SK-N-SH treated with all-trans-retinoic acid at 6 μM for 48 hours (cell line): ENCODE measurements around the gene SLC6A19.
"Not testable (repeated sequence)": the region's sequence is repeated elsewhere in the genome, so short reads cannot be mapped to it uniquely, and the experiment has no call there.

Source experiments
- ATAC-seq: fragments of 200-7000 bp; cut with Tn5 transposase; 3 replicates; pipeline ENCODE4 v1.9.1; 2020; ENCODE audit warnings: mild to moderate bottlenecking, moderate library complexity
- ARNTL ChIP-seq: fragments of 450-650 bp; formaldehyde crosslinking; IDR thresholded peaks from 2 replicates; pipeline ENCODE4 v1.5.0; 2020; ENCODE audit warnings: low read depth, mild to moderate bottlenecking, moderate library complexity, borderline replicate concordance
- BACH2 ChIP-seq: fragments of 250-450 bp; sonication (Bioruptor Pico); IDR thresholded peaks from 2 replicates; pipeline ENCODE4 v1.9.0; 2021; ENCODE audit warnings: mild to moderate bottlenecking, borderline replicate concordance
- CSDC2 ChIP-seq: fragments of 250-450 bp; sonication (Bioruptor Pico); IDR thresholded peaks from 2 replicates; pipeline ENCODE4 v1.5.0; 2020; ENCODE audit warnings: mild to moderate bottlenecking, moderate library complexity
- CSRNP3 ChIP-seq: fragments of 250-450 bp; sonication (Bioruptor Pico); IDR thresholded peaks from 2 replicates; pipeline ENCODE4 v1.5.1; 2021; ENCODE audit warnings: mild to moderate bottlenecking, moderate library complexity
- GLIS3 ChIP-seq: fragments of 250-450 bp; sonication (Bioruptor Pico); IDR thresholded peaks from 2 replicates; pipeline ENCODE4 v1.5.0; 2020; ENCODE audit warnings: mild to moderate bottlenecking, moderate library complexity
- ISL1 ChIP-seq: fragments of 250-450 bp; sonication (Bioruptor Pico); IDR thresholded peaks from 2 replicates; pipeline ENCODE4 v2.1.2; 2022; ENCODE audit warnings: mild to moderate bottlenecking, moderate library complexity
- OSR1 ChIP-seq: fragments of 250-450 bp; sonication (Bioruptor Pico); IDR thresholded peaks from 2 replicates; pipeline ENCODE4 v1.8.0; 2022; ENCODE audit warnings: moderate library complexity, mild to moderate bottlenecking, inconsistent platforms
- PPARA ChIP-seq: fragments of 250-450 bp; sonication (Bioruptor Pico); IDR thresholded peaks from 2 replicates; pipeline ENCODE4 v1.5.0; 2020; ENCODE audit warnings: mild to moderate bottlenecking, borderline replicate concordance
- RARB ChIP-seq: fragments of 250-450 bp; sonication (Bioruptor Pico); IDR thresholded peaks from 2 replicates; pipeline ENCODE4 v1.8.0; 2021; ENCODE audit warnings: mild to moderate bottlenecking, moderate library complexity
- SNAI2 ChIP-seq: fragments of 250-450 bp; sonication (Bioruptor Pico); IDR thresholded peaks from 2 replicates; pipeline ENCODE4 v1.5.0; 2020; ENCODE audit warnings: mild to moderate bottlenecking, moderate library complexity
- TOX ChIP-seq: fragments of 250-450 bp; sonication (Bioruptor Pico); IDR thresholded peaks from 2 replicates; pipeline ENCODE4 v1.8.0; 2021; ENCODE audit warnings: mild to moderate bottlenecking, moderate library complexity, borderline replicate concordance
- TSHZ2 ChIP-seq: fragments of 250-450 bp; sonication (Bioruptor Pico); IDR thresholded peaks from 2 replicates; pipeline ENCODE4 v1.5.0; 2020; ENCODE audit warnings: mild to moderate bottlenecking, moderate library complexity
- ZC3H10 ChIP-seq: fragments of 250-450 bp; sonication (Bioruptor Pico); IDR thresholded peaks from 2 replicates; pipeline ENCODE4 v1.5.1; 2021; ENCODE audit warnings: mild to moderate bottlenecking, moderate library complexity
- ZFP3 ChIP-seq: fragments of 250-450 bp; sonication (Bioruptor Pico); IDR thresholded peaks from 2 replicates; pipeline ENCODE4 v1.5.0; 2020; ENCODE audit warnings: mild to moderate bottlenecking, moderate library complexity
- ZFP30 ChIP-seq: fragments of 450-650 bp; formaldehyde crosslinking; IDR thresholded peaks from 2 replicates; pipeline ENCODE4 v1.5.0; 2022; ENCODE audit warnings: mild to moderate bottlenecking, moderate library complexity
- ZNF565 ChIP-seq: fragments of 450-650 bp; formaldehyde crosslinking; conservative IDR thresholded peaks from 2 replicates; pipeline ENCODE4 v1.5.0; 2020; ENCODE audit warnings: low read depth, mild to moderate bottlenecking, moderate library complexity
- ZNF70 ChIP-seq: fragments of 450-650 bp; formaldehyde crosslinking; IDR thresholded peaks from 2 replicates; pipeline ENCODE4 v1.5.0; 2020; ENCODE audit warnings: mild to moderate bottlenecking, moderate library complexity
- ZNF8 ChIP-seq: fragments of 450-650 bp; formaldehyde crosslinking; IDR thresholded peaks from 2 replicates; pipeline ENCODE4 v1.5.0; 2020; ENCODE audit warnings: mild to moderate bottlenecking, moderate library complexity
- TF ChIP-seq, protein P1 (sequence below): fragments of 250-450 bp; sonication (Bioruptor Pico); IDR thresholded peaks from 2 replicates; pipeline ENCODE4 v1.8.0; 2020; ENCODE audit warnings: mild to moderate bottlenecking, moderate library complexity, borderline replicate concordance
- TF ChIP-seq, protein P2 (sequence below): fragments of 250-450 bp; sonication (Bioruptor Pico); IDR thresholded peaks from 2 replicates; pipeline ENCODE4 v1.8.0; 2021; ENCODE audit warnings: low read depth, mild to moderate bottlenecking, moderate library complexity, borderline replicate concordance
- TF ChIP-seq, protein P3 (sequence below): fragments of 250-450 bp; sonication (Bioruptor Pico); IDR thresholded peaks from 2 replicates; pipeline ENCODE4 v1.5.1; 2020; ENCODE audit warnings: low read depth, mild to moderate bottlenecking, moderate library complexity

SLC6A19 gene

GRCh38 chr5:1227667-1228066 is 26.3 kb downstream of the SLC6A19 start:
- TF ChIP-seq CSDC2 (CRISPR knock-in tag) (no peak), ARNTL (CRISPR knock-in tag) (no peak), ZNF565 (no peak)
- ATAC-seq: no peak

DNA sequence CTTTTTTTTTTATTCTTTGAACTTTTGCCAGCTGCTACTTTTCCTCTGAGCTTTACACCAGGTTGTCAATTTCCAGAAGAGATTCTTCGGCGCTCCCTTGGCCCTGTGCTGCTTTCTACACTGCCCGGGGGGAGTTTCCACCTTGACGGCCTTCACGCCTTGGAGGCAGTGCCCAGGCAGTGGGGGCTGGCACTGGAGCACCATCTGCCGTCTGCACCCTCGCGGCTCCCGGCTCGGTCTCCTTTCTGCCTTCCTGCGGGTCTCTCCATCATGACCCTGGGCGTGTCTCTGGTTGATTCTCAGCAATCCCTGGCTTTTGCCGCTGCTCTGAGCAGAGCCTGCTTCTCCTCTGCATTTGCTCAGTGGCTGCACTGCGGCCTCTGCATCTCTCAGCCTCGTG is 26.7 kb downstream of the SLC6A19 start:
- no peak for TF ChIP-seq CSRNP3
- TF ChIP-seq ZFP30 (CRISPR knock-in tag): no peak
- no peak for TF ChIP-seq PPARA (CRISPR knock-in tag)
- TF ChIP-seq RARB: no peak
- no peak for TF ChIP-seq ZC3H10 (CRISPR knock-in tag)
- TF ChIP-seq, protein P1, sequence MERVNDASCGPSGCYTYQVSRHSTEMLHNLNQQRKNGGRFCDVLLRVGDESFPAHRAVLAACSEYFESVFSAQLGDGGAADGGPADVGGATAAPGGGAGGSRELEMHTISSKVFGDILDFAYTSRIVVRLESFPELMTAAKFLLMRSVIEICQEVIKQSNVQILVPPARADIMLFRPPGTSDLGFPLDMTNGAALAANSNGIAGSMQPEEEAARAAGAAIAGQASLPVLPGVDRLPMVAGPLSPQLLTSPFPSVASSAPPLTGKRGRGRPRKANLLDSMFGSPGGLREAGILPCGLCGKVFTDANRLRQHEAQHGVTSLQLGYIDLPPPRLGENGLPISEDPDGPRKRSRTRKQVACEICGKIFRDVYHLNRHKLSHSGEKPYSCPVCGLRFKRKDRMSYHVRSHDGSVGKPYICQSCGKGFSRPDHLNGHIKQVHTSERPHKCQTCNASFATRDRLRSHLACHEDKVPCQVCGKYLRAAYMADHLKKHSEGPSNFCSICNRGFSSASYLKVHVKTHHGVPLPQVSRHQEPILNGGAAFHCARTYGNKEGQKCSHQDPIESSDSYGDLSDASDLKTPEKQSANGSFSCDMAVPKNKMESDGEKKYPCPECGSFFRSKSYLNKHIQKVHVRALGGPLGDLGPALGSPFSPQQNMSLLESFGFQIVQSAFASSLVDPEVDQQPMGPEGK (CRISPR knock-in tag): no peak
- no peak for TF ChIP-seq TOX (CRISPR knock-in tag)
- no peak for TF ChIP-seq OSR1 (CRISPR knock-in tag)
- no peak for TF ChIP-seq ZNF565
- no peak for TF ChIP-seq GLIS3 (CRISPR knock-in tag)
- TF ChIP-seq, protein P2, sequence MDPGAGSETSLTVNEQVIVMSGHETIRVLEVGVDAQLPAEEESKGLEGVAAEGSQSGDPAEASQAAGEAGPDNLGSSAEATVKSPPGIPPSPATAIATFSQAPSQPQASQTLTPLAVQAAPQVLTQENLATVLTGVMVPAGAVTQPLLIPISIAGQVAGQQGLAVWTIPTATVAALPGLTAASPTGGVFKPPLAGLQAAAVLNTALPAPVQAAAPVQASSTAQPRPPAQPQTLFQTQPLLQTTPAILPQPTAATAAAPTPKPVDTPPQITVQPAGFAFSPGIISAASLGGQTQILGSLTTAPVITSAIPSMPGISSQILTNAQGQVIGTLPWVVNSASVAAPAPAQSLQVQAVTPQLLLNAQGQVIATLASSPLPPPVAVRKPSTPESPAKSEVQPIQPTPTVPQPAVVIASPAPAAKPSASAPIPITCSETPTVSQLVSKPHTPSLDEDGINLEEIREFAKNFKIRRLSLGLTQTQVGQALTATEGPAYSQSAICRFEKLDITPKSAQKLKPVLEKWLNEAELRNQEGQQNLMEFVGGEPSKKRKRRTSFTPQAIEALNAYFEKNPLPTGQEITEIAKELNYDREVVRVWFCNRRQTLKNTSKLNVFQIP (CRISPR knock-in tag): no peak
- TF ChIP-seq ZNF70 (CRISPR knock-in tag): no peak
- TF ChIP-seq ISL1: no peak
- TF ChIP-seq ZNF8 (CRISPR knock-in tag): no peak
- TF ChIP-seq SNAI2 (CRISPR knock-in tag): no peak
- TF ChIP-seq ZFP3 (CRISPR knock-in tag): no peak
- TF ChIP-seq, protein P3, sequence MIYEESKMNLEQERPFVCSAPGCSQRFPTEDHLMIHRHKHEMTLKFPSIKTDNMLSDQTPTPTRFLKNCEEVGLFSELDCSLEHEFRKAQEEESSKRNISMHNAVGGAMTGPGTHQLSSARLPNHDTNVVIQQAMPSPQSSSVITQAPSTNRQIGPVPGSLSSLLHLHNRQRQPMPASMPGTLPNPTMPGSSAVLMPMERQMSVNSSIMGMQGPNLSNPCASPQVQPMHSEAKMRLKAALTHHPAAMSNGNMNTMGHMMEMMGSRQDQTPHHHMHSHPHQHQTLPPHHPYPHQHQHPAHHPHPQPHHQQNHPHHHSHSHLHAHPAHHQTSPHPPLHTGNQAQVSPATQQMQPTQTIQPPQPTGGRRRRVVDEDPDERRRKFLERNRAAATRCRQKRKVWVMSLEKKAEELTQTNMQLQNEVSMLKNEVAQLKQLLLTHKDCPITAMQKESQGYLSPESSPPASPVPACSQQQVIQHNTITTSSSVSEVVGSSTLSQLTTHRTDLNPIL (CRISPR knock-in tag): no peak
- TF ChIP-seq BACH2 (CRISPR knock-in tag): no peak
- ATAC-seq: no peak

- ATAC-seq: not testable (repeated sequence)
Measured at GRCh38 chr5:1229023-1229422, 27.6 kb downstream of the SLC6A19 start.

DNA sequence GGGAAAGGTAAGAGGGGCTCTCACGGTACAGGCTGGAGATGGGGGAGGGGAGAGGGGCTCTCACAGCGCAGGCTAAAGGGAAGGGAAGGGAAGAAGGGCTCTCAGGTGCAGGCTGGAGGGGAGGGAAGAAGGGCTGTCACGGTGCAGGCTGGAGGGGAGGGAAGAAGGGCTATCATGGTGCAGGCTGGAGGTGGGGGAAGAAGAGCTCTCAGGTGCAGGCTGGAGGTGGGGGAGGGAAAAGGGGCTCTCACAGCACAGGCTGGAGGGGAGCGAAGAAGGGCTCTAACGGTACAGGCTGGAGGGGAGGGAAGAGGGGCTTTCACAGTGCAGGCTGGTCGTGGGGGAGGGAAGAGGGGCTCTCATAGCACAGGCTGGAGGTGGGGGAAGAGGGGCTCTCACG is 28.4 kb downstream of the SLC6A19 start:
- TF ChIP-seq PPARA (CRISPR knock-in tag) (no peak), CSRNP3 (no peak)

GRCh38 chr5:1230551-1230950 is 29.2 kb downstream of the SLC6A19 start:
- TF ChIP-seq BACH2 (CRISPR knock-in tag) (no peak), GLIS3 (CRISPR knock-in tag) (no peak), CSDC2 (CRISPR knock-in tag) (no peak), TSHZ2 (CRISPR knock-in tag) (no peak)
- TF ChIP-seq, all 23 proteins: peak for 0
- no peak for ATAC-seq

More for the DNA sequence above, 28.4 kb downstream of the SLC6A19 start:
- ATAC-seq: no peak
